Breast epithelium (tissue), 4 donors: ENCODE results near the gene NAA80. TPM values are rescaled to one million over a fixed set of nuclear protein-coding genes. Genes with fewer than 3 reads are reported as not detected.
"Not testable (repeated sequence)": the region's sequence is repeated elsewhere in the genome, so short reads cannot be mapped to it uniquely, and the experiment has no call there.

Experiments used
- DNase-seq, 2 donors: peaks; one replicate each; pipeline ENCODE4 v3.0.0-alpha.2; 2019; ENCODE audit warnings: low spot score in 2 of 2
- H3K27ac ChIP-seq, 2 donors: fragments of 200-600 bp; sonication (generic) in 1 of 2; one replicate each; pipeline ENCODE4 v1.5.1; 2016 to 2019; ENCODE audit warnings: mild to moderate bottlenecking in 1 of 2
- H3K27me3 ChIP-seq, 2 donors: fragments of 200-600 bp; sonication (generic) in 1 of 2; one replicate each; pipeline versions ENCODE4 v1.5.1 to v1.6.0; 2017 to 2019; ENCODE audit warnings: control low read depth in 1 of 2, mild to moderate bottlenecking in 1 of 2
- H3K36me3 ChIP-seq: fragments of 200-600 bp; one replicate; pipeline ENCODE4 v1.5.1; 2019
- H3K4me1 ChIP-seq, 2 donors: fragments of 200-600 bp; sonication (generic); one replicate each; pipeline ENCODE4 v1.5.1; 2016 to 2019; ENCODE audit warnings: control low read depth in 1 of 2
- H3K4me3 ChIP-seq, 3 donors: fragments of 200-600 bp; sonication (generic); 1 replicate in 2 of 3; 2 replicates in 1 of 3; pipeline ENCODE4 v1.5.1; 2016 to 2019; ENCODE audit warnings: mild to moderate bottlenecking in 3 of 3, moderate library complexity in 2 of 3
- H3K9me3 ChIP-seq, 2 donors: fragments of 200-600 bp; sonication (generic) in 1 of 2; one replicate each; pipeline ENCODE4 v1.5.1; 2016 to 2019; ENCODE audit warnings: control low read depth in 1 of 2
- CTCF ChIP-seq, 3 donors: fragments of 450-650 bp; IDR thresholded peaks; one replicate each; pipeline ENCODE4 v1.5.1; 2016 to 2017; ENCODE audit warnings: antibody characterized with exemption in 3 of 3, mild to moderate bottlenecking in 3 of 3, moderate library complexity in 3 of 3
- POLR2A ChIP-seq: fragments of 450-650 bp; IDR thresholded peaks from one replicate; pipeline ENCODE4 v1.6.1; 2016; ENCODE audit warnings: antibody characterized with exemption, mild to moderate bottlenecking, moderate library complexity
- POLR2AphosphoS5 ChIP-seq, 3 donors: sonication (generic); formaldehyde crosslinking; IDR thresholded peaks; one replicate each; pipeline ENCODE4 v1.6.1; 2017; ENCODE audit warnings: antibody characterized with exemption in 3 of 3
- intact Hi-C: fragments of 100-400 bp; cut with DNase I; formaldehyde crosslinking; loops from one replicate; pipeline ENCODE4 v1.15.1; 2023; ENCODE audit warnings: low total_unique reads
- total RNA-seq, 3 donors: library from RNA; depleted of rRNA; stranded (reverse); fragments of >200 nt; gene quantifications; one replicate each; pipeline ENCODE4 v1.1.0, GENCODE V29; 2016

Gene NAA80
- total RNA-seq, 3 donors from 2014 or later = 6.0 to 8.8 (median 8.5) TPM

- Histone ChIP-seq H3K27ac (peak overlapping the region; percentile 48 to 94), H3K27me3 (no peaks in the 10 kb centered on the region), H3K4me3 (no peak overlapping the region), H3K4me1 (peaks cover 9 to 22% of the 10 kb centered on the region in 2 donors), H3K9me3 (no peaks in the 10 kb centered on the region), H3K36me3 (no peaks in the 10 kb centered on the region)
- DNase-seq = no peak
- intact Hi-C loops = no loop called here
- TF ChIP-seq CTCF (IDR thresholded peaks at IDR 0.05) = no peak
- TF ChIP-seq POLR2AphosphoS5 (IDR thresholded peaks at IDR 0.05) = no peak
- no peak for TF ChIP-seq POLR2A
Measured at GRCh38 chr3:50314342-50314741, 15.1 kb upstream of the NAA80 start.

- H3K27me3 ChIP-seq, intact Hi-C loops, H3K27ac ChIP-seq, H3K36me3 ChIP-seq, DNase-seq, H3K4me3 ChIP-seq, H3K9me3 ChIP-seq, H3K4me1 ChIP-seq: not testable (repeated sequence)
Measured at GRCh38 chr3:50312041-50312440, 12.8 kb upstream of the NAA80 start.

GRCh38 chr3:50304601-50305000 lies 5.4 kb upstream of the NAA80 start:
- no peak overlapping the region for H3K4me3 ChIP-seq
- no peaks in the 10 kb centered on the region for H3K36me3 ChIP-seq
- H3K9me3 ChIP-seq = peaks cover 0 to 9% of the 10 kb centered on the region in 2 donors
- no peaks in the 10 kb centered on the region for H3K27me3 ChIP-seq
- intact Hi-C loops = no loop called here
- H3K4me1 ChIP-seq = peaks cover 0 to 5% of the 10 kb centered on the region in 2 donors
- TF ChIP-seq POLR2A = no peak
- TF ChIP-seq POLR2AphosphoS5 (IDR thresholded peaks at IDR 0.05) = no peak
- no peak for TF ChIP-seq CTCF (IDR thresholded peaks at IDR 0.05)
- no peak for DNase-seq
- H3K27ac ChIP-seq = no peak overlapping the region

GRCh38 chr3:50303013-50303815 lies 4.0 kb upstream of the NAA80 start, which contains the start of gene HYAL1:
TSS of gene HYAL1 (minus strand) at chr3:50303574. CDS start at chr3:50302956, 618 bp downstream.
- Histone ChIP-seq H3K4me1 (peaks cover 5% of the 10 kb centered on the region in 2 donors), H3K27ac (peak within 1 kb of the TSS; percentile 67 to 88), H3K9me3 (no peaks in the 10 kb centered on the region), H3K4me3 (peak within 1 kb of the TSS; percentile 12 to 56 (median 24)), H3K36me3 (no peaks in the 10 kb centered on the region), H3K27me3 (no peaks in the 10 kb centered on the region)
- TF ChIP-seq CTCF (IDR thresholded peaks at IDR 0.05) (no peak), POLR2AphosphoS5 (IDR thresholded peaks at IDR 0.05) (peak in 1 of 3 donors; percentile 15)
- DNase-seq = no peak
- intact Hi-C loops = no loop called here

GRCh38 chr3:50302095-50303012 lies 3.1 kb upstream of the NAA80 start:
- no peaks in the 10 kb centered on the region for H3K36me3 ChIP-seq
- H3K4me3 ChIP-seq = peak overlapping the region; percentile 12 to 56 (median 24)
- H3K27ac ChIP-seq = peak overlapping the region; percentile 67 to 88
- no peak for TF ChIP-seq POLR2A
- no peak for DNase-seq
- intact Hi-C loops = no loop called here
- H3K9me3 ChIP-seq = no peaks in the 10 kb centered on the region
- no peaks in the 10 kb centered on the region for H3K27me3 ChIP-seq
- H3K4me1 ChIP-seq = peaks cover 5 to 11% of the 10 kb centered on the region in 2 donors
